K562 (cell line): Measurements from ENCODE around the gene EBI3. TPM values are rescaled to one million over a fixed set of nuclear protein-coding genes. Genes with fewer than 3 reads are reported as not detected.

ENCODE experiments used
- BRD4 ChIP-seq: fragments of 200-600 bp; sonication (generic); IDR thresholded peaks from 2 replicates; pipeline ENCODE4 v1.6.1; 2017; ENCODE audit warnings: inconsistent platforms
- ELK1 ChIP-seq: sonication (generic); formaldehyde crosslinking; IDR thresholded peaks from 2 replicates; pipeline ENCODE4 v1.8.1; 2022; ENCODE audit warnings: missing genetic modification reagents
- EP400 ChIP-seq: fragments of 450-650 bp; IDR thresholded peaks from 2 replicates; pipeline ENCODE4 v1.6.1; 2017; ENCODE audit warnings: antibody characterized with exemption, mild to moderate bottlenecking, moderate library complexity
- EZH2 ChIP-seq: IDR thresholded peaks from 2 replicates; pipeline ENCODE4 v1.6.1; 2012; ENCODE audit warnings: low read depth, mild to moderate bottlenecking, inconsistent platforms, low read length, borderline replicate concordance
- PCBP1 ChIP-seq: fragments of 200-400 bp; formaldehyde crosslinking; IDR thresholded peaks from 2 replicates; pipeline ENCODE4 v1.6.1; 2018; ENCODE audit warnings: mild to moderate bottlenecking, low read depth, low read length; ENCODE audit not compliant: poor library complexity, severe bottlenecking
- RBM15 ChIP-seq: fragments of 200-400 bp; formaldehyde crosslinking; IDR thresholded peaks from 2 replicates; pipeline ENCODE4 v1.6.1; 2018; ENCODE audit warnings: mild to moderate bottlenecking, low read length, moderate library complexity; ENCODE audit not compliant: insufficient read depth
- polyA plus RNA-seq, 8 experiments: library from polyadenylated mRNA; depleted of rRNA in 4 of 8; stranded (reverse) in 5 of 8; unstranded in 3 of 8; fragments of >200 nt; fragmentation: Nextera tagmentation in 2 of 8; fragmentation: Illumina TruSeq in 1 of 8; extraction: Ambion mirVana in 2 of 8; extraction: Trizol in 1 of 8; gene quantifications; 2 replicates each; pipeline versions ENCODE4 v1.2.1 to v1.2.3, GENCODE V29; 2011 to 2014; ENCODE audit warnings: inconsistent platforms in 1 of 8, missing spikeins in 1 of 8
- total RNA-seq, 7 experiments: library from RNA; depleted of rRNA in 6 of 7; stranded (reverse); fragments of >200 nt in 6 of 7; fragmentation: Illumina TruSeq in 2 of 7; extraction: Trizol in 2 of 7; gene quantifications; 2 replicates each; pipeline versions ENCODE4 v1.2.1 to v1.2.3, GENCODE V29; 2011 to 2021; ENCODE audit warnings: low replicate concordance in 1 of 7
- TF ChIP-seq, protein P1 (sequence below): fragments of 200-600 bp; sonication (generic); IDR thresholded peaks from one replicate; pipeline ENCODE4 v1.6.1; 2012; ENCODE audit warnings: mild to moderate bottlenecking, low read depth, low read length, inconsistent platforms
- TF ChIP-seq, protein P2 (sequence below): sonication (generic); formaldehyde crosslinking; IDR thresholded peaks from 2 replicates; pipeline ENCODE4 v1.8.0; 2022; ENCODE audit warnings: missing genetic modification reagents, mild to moderate bottlenecking, moderate library complexity, borderline replicate concordance

The EBI3 gene
- total and polyA plus RNA-seq, 9 of the 15 experiments (the other 6 are each of a cell fraction or from before 2014, with no cell fraction given) = 0.08 to 0.35 (median 0.22) TPM; not detected in 6

- TF ChIP-seq, protein P1, sequence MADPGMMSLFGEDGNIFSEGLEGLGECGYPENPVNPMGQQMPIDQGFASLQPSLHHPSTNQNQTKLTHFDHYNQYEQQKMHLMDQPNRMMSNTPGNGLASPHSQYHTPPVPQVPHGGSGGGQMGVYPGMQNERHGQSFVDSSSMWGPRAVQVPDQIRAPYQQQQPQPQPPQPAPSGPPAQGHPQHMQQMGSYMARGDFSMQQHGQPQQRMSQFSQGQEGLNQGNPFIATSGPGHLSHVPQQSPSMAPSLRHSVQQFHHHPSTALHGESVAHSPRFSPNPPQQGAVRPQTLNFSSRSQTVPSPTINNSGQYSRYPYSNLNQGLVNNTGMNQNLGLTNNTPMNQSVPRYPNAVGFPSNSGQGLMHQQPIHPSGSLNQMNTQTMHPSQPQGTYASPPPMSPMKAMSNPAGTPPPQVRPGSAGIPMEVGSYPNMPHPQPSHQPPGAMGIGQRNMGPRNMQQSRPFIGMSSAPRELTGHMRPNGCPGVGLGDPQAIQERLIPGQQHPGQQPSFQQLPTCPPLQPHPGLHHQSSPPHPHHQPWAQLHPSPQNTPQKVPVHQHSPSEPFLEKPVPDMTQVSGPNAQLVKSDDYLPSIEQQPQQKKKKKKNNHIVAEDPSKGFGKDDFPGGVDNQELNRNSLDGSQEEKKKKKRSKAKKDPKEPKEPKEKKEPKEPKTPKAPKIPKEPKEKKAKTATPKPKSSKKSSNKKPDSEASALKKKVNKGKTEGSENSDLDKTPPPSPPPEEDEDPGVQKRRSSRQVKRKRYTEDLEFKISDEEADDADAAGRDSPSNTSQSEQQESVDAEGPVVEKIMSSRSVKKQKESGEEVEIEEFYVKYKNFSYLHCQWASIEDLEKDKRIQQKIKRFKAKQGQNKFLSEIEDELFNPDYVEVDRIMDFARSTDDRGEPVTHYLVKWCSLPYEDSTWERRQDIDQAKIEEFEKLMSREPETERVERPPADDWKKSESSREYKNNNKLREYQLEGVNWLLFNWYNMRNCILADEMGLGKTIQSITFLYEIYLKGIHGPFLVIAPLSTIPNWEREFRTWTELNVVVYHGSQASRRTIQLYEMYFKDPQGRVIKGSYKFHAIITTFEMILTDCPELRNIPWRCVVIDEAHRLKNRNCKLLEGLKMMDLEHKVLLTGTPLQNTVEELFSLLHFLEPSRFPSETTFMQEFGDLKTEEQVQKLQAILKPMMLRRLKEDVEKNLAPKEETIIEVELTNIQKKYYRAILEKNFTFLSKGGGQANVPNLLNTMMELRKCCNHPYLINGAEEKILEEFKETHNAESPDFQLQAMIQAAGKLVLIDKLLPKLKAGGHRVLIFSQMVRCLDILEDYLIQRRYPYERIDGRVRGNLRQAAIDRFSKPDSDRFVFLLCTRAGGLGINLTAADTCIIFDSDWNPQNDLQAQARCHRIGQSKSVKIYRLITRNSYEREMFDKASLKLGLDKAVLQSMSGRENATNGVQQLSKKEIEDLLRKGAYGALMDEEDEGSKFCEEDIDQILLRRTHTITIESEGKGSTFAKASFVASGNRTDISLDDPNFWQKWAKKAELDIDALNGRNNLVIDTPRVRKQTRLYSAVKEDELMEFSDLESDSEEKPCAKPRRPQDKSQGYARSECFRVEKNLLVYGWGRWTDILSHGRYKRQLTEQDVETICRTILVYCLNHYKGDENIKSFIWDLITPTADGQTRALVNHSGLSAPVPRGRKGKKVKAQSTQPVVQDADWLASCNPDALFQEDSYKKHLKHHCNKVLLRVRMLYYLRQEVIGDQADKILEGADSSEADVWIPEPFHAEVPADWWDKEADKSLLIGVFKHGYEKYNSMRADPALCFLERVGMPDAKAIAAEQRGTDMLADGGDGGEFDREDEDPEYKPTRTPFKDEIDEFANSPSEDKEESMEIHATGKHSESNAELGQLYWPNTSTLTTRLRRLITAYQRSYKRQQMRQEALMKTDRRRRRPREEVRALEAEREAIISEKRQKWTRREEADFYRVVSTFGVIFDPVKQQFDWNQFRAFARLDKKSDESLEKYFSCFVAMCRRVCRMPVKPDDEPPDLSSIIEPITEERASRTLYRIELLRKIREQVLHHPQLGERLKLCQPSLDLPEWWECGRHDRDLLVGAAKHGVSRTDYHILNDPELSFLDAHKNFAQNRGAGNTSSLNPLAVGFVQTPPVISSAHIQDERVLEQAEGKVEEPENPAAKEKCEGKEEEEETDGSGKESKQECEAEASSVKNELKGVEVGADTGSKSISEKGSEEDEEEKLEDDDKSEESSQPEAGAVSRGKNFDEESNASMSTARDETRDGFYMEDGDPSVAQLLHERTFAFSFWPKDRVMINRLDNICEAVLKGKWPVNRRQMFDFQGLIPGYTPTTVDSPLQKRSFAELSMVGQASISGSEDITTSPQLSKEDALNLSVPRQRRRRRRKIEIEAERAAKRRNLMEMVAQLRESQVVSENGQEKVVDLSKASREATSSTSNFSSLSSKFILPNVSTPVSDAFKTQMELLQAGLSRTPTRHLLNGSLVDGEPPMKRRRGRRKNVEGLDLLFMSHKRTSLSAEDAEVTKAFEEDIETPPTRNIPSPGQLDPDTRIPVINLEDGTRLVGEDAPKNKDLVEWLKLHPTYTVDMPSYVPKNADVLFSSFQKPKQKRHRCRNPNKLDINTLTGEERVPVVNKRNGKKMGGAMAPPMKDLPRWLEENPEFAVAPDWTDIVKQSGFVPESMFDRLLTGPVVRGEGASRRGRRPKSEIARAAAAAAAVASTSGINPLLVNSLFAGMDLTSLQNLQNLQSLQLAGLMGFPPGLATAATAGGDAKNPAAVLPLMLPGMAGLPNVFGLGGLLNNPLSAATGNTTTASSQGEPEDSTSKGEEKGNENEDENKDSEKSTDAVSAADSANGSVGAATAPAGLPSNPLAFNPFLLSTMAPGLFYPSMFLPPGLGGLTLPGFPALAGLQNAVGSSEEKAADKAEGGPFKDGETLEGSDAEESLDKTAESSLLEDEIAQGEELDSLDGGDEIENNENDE = no peak
- TF ChIP-seq EP400 (no peak), RBM15 (no peak), ELK1 (CRISPR knock-in tag) (no peak), PCBP1 (peak; percentile 14), BRD4 (no peak), EZH2 (no peak)
- TF ChIP-seq, protein P2, sequence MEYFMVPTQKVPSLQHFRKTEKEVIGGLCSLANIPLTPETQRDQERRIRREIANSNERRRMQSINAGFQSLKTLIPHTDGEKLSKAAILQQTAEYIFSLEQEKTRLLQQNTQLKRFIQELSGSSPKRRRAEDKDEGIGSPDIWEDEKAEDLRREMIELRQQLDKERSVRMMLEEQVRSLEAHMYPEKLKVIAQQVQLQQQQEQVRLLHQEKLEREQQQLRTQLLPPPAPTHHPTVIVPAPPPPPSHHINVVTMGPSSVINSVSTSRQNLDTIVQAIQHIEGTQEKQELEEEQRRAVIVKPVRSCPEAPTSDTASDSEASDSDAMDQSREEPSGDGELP (CRISPR knock-in tag) = peak; percentile 82
Observed at GRCh38 chr19:4232614-4233281, 3.4 kb downstream of the EBI3 start (continued).
